PC-9 (cell line): ENCODE data around the gene IMPG2. TPM values are rescaled to one million over a fixed set of nuclear protein-coding genes. Genes with fewer than 3 reads are reported as not detected.

ENCODE experiments used
- BruUV-seq: library from RNA; stranded (reverse); fragments of 400-500 nt; replicated peaks from 2 replicates; lab custom pipeline; 2021; lab: Mats Ljungman, UMichigan
- CTCF ChIA-PET: fragments of 300-600 bp; sonication (Branson Sonifier 250); formaldehyde crosslinking; loops from one replicate; lab custom pipeline; 2022; ENCODE audit warnings: antibody characterized with exemption; lab: Charles Lee
- POLR2A ChIA-PET: fragments of 300-600 bp; sonication (Branson Sonifier 250); formaldehyde crosslinking; loops from one replicate; lab custom pipeline; 2022; ENCODE audit warnings: antibody characterized with exemption; ENCODE audit not compliant: unreplicated experiment; lab: Charles Lee
- DNase-seq, 2 experiments: peaks; one replicate each; pipeline versions ENCODE4 v3.0.0 to v3.0.0-alpha.2; 2015 to 2022; ENCODE audit warnings: mixed read lengths in 1 of 2
- H2AFZ ChIP-seq: fragments of 200-600 bp; sonication (generic); 2 replicates; pipeline ENCODE4 v1.8.1; 2017; ENCODE audit warnings: antibody characterized with exemption
- H3F3A ChIP-seq: fragments of 200-600 bp; sonication (generic); 2 replicates; pipeline ENCODE4 v1.8.1; 2017; ENCODE audit warnings: antibody characterized with exemption, mild to moderate bottlenecking, low read depth; ENCODE audit not compliant: insufficient read depth
- H3K27ac ChIP-seq: fragments of 200-600 bp; sonication (generic); 2 replicates; pipeline ENCODE4 v1.6.1; 2016; ENCODE audit warnings: mixed run types
- H3K27me3 ChIP-seq: fragments of 200-600 bp; sonication (generic); 2 replicates; pipeline ENCODE4 v1.6.1; 2016; ENCODE audit warnings: low read depth, mixed run types; ENCODE audit not compliant: insufficient read depth
- H3K36me3 ChIP-seq: fragments of 200-600 bp; sonication (generic); 2 replicates; pipeline ENCODE4 v1.6.1; 2016; ENCODE audit warnings: low read depth, mixed run types
- H3K4me1 ChIP-seq: fragments of 200-600 bp; sonication (generic); replicated peaks from 2 replicates; pipeline ENCODE4 v1.6.1; 2016; ENCODE audit warnings: mixed run types; ENCODE audit not compliant: insufficient read depth
- H3K4me2 ChIP-seq: fragments of 200-600 bp; sonication (generic); 2 replicates; pipeline ENCODE4 v1.6.1; 2017; ENCODE audit warnings: mixed run types
- H3K4me3 ChIP-seq: fragments of 200-600 bp; sonication (generic); 2 replicates; pipeline ENCODE4 v1.6.1; 2016; ENCODE audit warnings: mixed run types
- H3K79me2 ChIP-seq: fragments of 200-600 bp; sonication (generic); 2 replicates; pipeline ENCODE4 v1.6.1; 2017; ENCODE audit warnings: low read depth, mixed run types
- H3K9me2 ChIP-seq: fragments of 200-600 bp; sonication (generic); 2 replicates; pipeline ENCODE4 v1.8.1; 2017; ENCODE audit warnings: mild to moderate bottlenecking; ENCODE audit not compliant: insufficient read depth
- H3K9me3 ChIP-seq: fragments of 200-600 bp; sonication (generic); 2 replicates; pipeline ENCODE4 v1.8.1; 2016; ENCODE audit warnings: low read depth; ENCODE audit not compliant: insufficient read depth
- H4K20me1 ChIP-seq: fragments of 200-600 bp; sonication (generic); 2 replicates; pipeline ENCODE4 v1.8.1; 2017; ENCODE audit not compliant: insufficient read depth
- CTCF ChIP-seq: fragments of 200-600 bp; sonication (generic); conservative IDR thresholded peaks from 2 replicates; pipeline ENCODE4 v1.6.1; 2017; ENCODE audit warnings: mixed run types, antibody characterized with exemption, mild to moderate bottlenecking, moderate library complexity
- EZH2 ChIP-seq: fragments of 200-600 bp; sonication (generic); IDR thresholded peaks from 2 replicates; pipeline ENCODE4 v1.8.0; 2017; ENCODE audit warnings: antibody characterized with exemption, low read depth
- intact Hi-C: fragments of 100-400 bp; cut with micrococcal nuclease; formaldehyde crosslinking; loops from one replicate; pipeline ENCODE4 v1.10.0; 2022; ENCODE audit not compliant: unreplicated experiment
- total RNA-seq: library from RNA; stranded (reverse); gene quantifications from 2 replicates; pipeline ENCODE4 v1.2.3, GENCODE V29; 2021

The IMPG2 gene
- total RNA-seq, 1 experiment from 2014 or later, result 0.11 TPM

GRCh38 chr3:101281521-101282030 is 38.8 kb downstream of the IMPG2 start:
- no peaks in the 10 kb centered on the region for H3K27me3 ChIP-seq
- no peak overlapping the region for H3K27ac ChIP-seq
- no peaks in the 10 kb centered on the region for H3K79me2 ChIP-seq
- no peaks in the 10 kb centered on the region for H3K4me1 ChIP-seq
- no peak overlapping the region for H2AFZ ChIP-seq
- H3K36me3 ChIP-seq, result no peaks in the 10 kb centered on the region
- H3K4me3 ChIP-seq, result no peak overlapping the region
- CTCF ChIA-PET, result no interaction called here
- H3K9me3 ChIP-seq, result no peaks in the 10 kb centered on the region; the same call in 1 of the 2 replicates
- no peaks in the 10 kb centered on the region for H3F3A ChIP-seq
- no peak for DNase-seq
- no peak overlapping the region for H3K4me2 ChIP-seq
- no peaks in the 10 kb centered on the region for H4K20me1 ChIP-seq
- POLR2A ChIA-PET, result no interaction called here
- no peaks in the 10 kb centered on the region for H3K9me2 ChIP-seq
- no TSS peak for BruUV-seq
- intact Hi-C loops, result no loop called here
- TF ChIP-seq CTCF (no peak), EZH2 (no peak)

GRCh38 chr3:101279765-101280385 is 40.5 kb downstream of the IMPG2 start:
- H3K79me2 ChIP-seq, result no peaks in the 10 kb centered on the region
- no peaks in the 10 kb centered on the region for H3K27me3 ChIP-seq
- CTCF ChIA-PET, result no interaction called here
- no peak for TF ChIP-seq CTCF
- TF ChIP-seq EZH2, result no peak
- no peak overlapping the region for H2AFZ ChIP-seq
- POLR2A ChIA-PET, result no interaction called here
- no peaks in the 10 kb centered on the region for H3K9me2 ChIP-seq
- H4K20me1 ChIP-seq, result no peaks in the 10 kb centered on the region
- H3K4me3 ChIP-seq, result no peak overlapping the region
- no peaks in the 10 kb centered on the region for H3K36me3 ChIP-seq
- no TSS peak for BruUV-seq
- no peak overlapping the region for H3K27ac ChIP-seq
- H3K4me1 ChIP-seq, result no peaks in the 10 kb centered on the region
- DNase-seq, result no peak
- H3K4me2 ChIP-seq, result no peak overlapping the region
- intact Hi-C loops, result no loop called here
- no peaks in the 10 kb centered on the region; the same call in 1 of the 2 replicates for H3K9me3 ChIP-seq
- H3F3A ChIP-seq, result no peaks in the 10 kb centered on the region

- H3K9me3 ChIP-seq, result no peaks in the 10 kb centered on the region; the same call in 1 of the 2 replicates
- H3K36me3 ChIP-seq, result no peaks in the 10 kb centered on the region
- H3K27me3 ChIP-seq, result no peaks in the 10 kb centered on the region
- TF ChIP-seq EZH2, result no peak
- no peak for TF ChIP-seq CTCF
- ChIA-PET POLR2A (no interaction called here), CTCF (interaction anchor here (0.6 kb wide), 1 partner anchor 107 kb away, joined by 3 read pairs; no protein-coding TSS in a partner anchor)
- H3K4me1 ChIP-seq, result no peaks in the 10 kb centered on the region
- no peak overlapping the region for H3K27ac ChIP-seq
- BruUV-seq, result no TSS peak
- H3F3A ChIP-seq, result no peaks in the 10 kb centered on the region
- H3K4me2 ChIP-seq, result no peak overlapping the region
- intact Hi-C loops, result no loop called here
- DNase-seq, result no peak
- no peaks in the 10 kb centered on the region for H3K79me2 ChIP-seq
- no peaks in the 10 kb centered on the region for H3K9me2 ChIP-seq
- H4K20me1 ChIP-seq, result no peaks in the 10 kb centered on the region
- no peak overlapping the region for H2AFZ ChIP-seq
- H3K4me3 ChIP-seq, result no peak overlapping the region
Measured at GRCh38 chr3:101279162-101279561, 41.2 kb downstream of the IMPG2 start.
